Iris pigment epithelial cell (primary cell): ENCODE data around the gene PHC3.
"Not testable (repeated sequence)": the region's sequence is repeated elsewhere in the genome, so short reads cannot be mapped to it uniquely, and the experiment has no call there.

ENCODE experiments used
- DNase-seq: peaks from one replicate; pipeline ENCODE4 v3.0.0-alpha.2; 2011; ENCODE audit warnings: low read depth

PHC3 gene

DNA sequence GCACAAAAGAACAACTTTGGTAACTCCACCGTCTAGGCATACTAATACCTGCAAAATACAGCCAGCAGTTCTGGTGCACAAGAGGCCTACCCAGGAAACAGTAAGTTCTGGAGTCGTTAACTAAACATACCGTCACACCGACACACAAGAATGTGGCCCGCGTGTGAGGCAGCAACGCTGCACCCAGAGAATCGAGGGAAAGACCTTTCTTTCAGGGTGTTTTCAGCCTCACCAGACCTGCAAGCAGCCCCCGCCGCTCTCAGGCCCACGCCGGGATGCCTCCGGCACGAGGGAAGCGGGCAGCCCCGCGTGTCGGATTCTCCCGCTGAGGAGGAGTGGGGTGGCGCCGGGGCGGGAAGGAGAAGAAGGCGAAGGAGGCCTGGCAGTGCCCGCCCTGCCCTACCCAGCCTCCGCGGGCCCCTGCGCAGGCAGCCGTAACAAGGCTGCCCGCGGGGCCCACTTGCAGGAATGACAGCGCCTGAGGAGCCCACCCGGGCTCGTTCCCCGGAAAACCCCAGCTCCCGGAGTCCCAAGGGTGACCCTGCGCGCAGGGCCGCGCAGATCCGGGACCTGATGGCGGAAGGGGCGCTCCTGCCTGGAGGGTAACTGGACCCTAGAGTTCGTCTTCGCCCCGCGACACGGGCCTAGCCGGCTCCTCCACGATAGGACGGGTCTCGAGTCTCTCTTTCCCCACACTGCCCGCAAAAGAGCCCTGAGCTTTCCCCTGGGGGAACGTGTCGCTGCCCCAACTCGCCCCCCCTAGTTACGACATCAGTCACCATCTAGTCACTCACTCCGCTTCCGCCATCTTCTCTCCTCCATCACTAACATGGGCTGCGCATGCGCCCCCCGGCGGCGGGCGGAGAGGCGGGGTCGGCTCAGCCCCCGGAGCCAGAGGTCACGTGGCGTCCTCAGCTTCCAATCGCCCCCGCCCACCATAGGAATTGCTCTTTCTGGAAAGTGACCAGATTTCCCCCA, at the start of gene PHC3:
Gene PHC3, minus strand, starts transcription at position 826 of the 978 bp plus-strand sequence. Its CDS starts 18 bp downstream, at position 808.
- DNase-seq = peak; percentile 87

DNA sequence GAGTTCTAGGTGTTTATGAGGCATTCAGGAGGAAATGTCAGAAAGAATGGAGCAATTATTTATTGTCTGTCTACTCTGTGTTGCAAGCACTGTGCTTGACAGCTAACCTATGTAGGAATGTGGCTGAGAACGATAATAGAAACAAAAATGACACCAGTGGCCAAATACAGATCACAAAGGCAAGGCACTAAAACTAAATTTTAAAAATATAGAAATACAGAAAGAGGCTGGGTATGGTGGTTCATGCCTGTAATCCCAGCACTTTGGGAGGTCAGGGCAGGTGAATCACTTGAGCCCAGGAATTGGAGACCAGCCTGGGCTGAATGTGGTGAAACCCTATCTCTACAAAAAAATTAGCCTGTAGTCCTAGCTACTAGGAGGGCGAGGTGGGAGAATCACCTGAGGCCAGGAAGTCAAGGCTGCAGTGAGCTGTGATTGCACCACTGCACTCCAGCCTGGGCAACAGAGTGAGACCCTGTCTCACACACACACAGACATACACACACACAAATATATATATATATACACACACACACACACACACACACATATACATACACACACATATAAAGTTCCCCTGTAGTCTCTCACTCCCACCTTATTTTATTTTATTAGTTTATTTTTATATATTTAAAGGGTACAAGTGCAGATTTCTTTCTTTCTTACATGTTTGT, 46.7 kb upstream of the PHC3 start:
- DNase-seq = peak; percentile 63

DNA sequence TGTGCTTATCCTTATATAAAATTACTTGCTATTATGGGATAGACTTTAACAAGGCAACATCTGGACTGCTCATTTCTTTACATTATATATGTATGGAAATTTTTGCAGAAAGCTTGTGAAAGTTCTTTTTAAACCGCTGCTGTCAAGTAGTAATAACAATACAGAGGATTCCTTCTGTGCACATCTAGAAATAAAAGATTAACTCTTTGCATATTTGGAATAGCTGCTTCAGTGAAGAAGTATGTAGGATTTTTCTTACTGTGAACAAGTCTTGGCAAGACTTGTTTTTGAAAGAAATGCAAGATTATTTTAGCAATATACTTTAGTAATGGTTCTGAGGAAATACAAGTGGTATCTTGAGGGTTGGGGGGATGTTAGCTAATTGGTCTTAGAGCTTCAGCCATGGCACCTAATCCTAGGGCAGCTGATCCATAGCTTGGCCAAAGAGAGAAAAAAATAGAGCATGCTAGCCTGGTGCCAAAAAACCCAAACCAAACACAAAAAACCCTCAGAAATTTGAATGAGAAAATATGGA, 45.0 kb upstream of the PHC3 start:
- DNase-seq = peak; percentile 64

DNA sequence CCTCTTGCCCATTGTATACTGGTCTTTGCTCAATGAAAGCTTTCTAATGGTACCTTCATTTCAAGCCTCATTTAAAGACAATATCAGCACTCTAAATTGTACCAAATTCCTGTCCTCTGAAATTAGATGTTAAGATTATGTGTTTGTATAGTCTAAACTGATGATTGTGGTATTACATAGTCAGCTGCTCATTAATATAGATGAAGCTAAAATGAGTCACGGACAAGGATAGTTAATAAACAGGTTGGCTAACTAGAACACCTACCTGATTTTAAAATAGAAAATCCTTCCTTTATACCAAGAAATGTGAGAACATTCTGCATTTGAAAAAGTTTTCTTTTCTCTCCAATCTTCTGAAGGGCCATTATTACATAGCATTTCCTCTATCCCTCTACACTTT, 43.6 kb upstream of the PHC3 start:
- DNase-seq = no peak

GRCh38 chr3:170222647-170223541, 41.4 kb upstream of the PHC3 start:
- peak; percentile 45 for DNase-seq

DNA sequence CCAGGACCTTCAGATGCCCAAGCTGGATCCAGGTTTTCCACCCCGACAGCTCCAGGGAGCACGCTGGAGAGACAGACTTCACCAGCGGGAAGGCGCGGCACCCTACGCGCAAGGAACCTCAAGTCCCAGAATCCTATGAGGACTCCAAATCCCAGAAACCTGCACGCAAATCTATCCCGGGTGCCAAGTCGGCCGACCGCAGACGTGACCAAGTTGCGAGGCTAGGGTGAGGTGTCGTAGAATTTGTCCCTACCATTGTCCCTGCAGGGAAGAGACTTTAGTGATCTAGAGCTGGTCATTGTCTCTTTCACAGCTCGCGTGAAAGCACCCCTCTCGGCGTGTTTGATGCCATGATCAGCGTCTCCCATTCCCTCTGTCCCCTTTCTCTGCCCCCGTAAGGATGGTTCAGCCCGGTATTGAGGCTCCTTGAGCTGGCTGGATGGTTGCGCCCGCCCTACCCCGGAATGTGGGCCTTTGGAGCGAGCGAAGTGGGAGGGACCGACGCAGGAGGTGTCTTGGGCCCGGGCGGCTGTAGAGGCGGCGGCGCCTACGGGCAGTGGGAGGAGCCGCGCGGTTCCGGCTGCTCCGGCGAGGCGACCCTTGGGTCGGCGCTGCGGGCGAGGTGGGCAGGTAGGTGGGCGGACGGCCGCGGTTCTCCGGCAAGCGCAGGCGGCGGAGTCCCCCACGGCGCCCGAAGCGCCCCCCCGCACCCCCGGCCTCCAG, 40.6 kb upstream of the PHC3 start, which contains the start of gene PRKCI:
Gene PRKCI, plus strand, starts transcription at position 501 of the 723 bp plus-strand sequence. CDS start 246 bp downstream, outside the sequence.
- peak; percentile 98 for DNase-seq

DNA sequence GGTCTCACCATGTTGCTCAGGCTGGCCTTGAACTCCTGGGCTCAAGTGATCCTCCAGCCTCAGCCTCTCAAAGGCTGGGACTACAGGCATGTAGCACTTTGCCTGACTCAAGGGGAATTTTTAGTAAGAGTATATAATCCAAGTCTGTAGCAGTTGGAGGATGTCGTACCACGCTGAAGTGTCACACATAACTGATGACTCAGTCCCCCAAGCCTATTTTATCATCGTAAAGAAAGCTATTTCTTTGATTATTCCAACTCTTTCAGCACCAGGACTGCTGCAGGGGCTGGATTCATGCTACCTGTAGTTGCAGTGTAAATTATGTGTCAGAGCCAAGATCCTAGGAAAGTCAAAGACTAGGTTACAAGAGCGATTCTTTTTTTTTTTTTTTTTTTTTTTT, 39.3 kb upstream of the PHC3 start:
- no peak for DNase-seq

GRCh38 chr3:170219850-170220249, 38.3 kb upstream of the PHC3 start:
- DNase-seq = no peak

DNA sequence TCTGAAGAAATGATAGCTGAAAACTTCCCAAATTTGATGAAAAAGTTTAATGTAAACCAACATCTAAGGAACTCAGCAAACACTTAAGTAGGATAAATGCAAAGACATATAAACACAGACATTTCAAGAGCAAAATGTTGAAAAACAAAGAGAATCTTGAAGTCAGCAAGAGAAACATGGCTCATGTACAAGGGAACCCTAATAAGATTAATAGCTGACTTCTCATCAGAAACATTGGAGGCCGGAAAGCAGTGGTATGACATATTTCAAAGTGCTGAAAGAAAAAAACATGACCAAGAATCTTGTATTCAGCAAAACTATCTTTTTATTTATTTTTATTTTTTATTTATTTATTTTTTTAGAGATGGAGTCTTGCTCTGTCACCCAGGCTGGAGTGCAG, 30.1 kb upstream of the PHC3 start:
- DNase-seq = no peak

GRCh38 chr3:170207717-170208116, 26.2 kb upstream of the PHC3 start:
- peak; percentile 49 for DNase-seq

- DNase-seq = not testable (repeated sequence)
These were observed 24.7 kb upstream of the PHC3 start for GRCh38 chr3:170206164-170206762.

DNA sequence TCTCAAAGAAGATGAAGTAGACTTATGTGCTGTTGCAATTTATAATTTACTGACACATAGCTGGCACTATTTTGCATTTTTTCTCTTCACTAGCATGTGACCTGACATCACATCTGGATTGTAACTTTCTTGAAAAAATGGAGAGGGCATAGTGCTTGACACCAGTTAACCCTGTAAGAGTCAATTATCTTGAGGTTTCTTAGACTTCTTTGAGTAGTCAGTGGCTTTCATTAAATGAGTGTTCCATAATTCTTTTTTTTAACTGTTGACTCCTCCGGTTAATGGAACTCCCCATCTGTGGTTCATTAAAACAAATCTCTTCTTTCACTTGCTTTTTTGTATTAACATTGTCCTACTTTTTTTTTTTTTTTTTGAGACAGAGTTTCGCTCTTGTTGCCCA, 23.8 kb upstream of the PHC3 start:
- no peak for DNase-seq

- no peak for DNase-seq
These were observed 23.0 kb upstream of the PHC3 start for GRCh38 chr3:170204509-170204908.

- no peak for DNase-seq
These were observed 22.5 kb upstream of the PHC3 start for GRCh38 chr3:170204023-170204472.

GRCh38 chr3:170203457-170203856, 21.9 kb upstream of the PHC3 start:
- DNase-seq = no peak

GRCh38 chr3:170201527-170201926, 20.0 kb upstream of the PHC3 start:
- no peak for DNase-seq

DNA sequence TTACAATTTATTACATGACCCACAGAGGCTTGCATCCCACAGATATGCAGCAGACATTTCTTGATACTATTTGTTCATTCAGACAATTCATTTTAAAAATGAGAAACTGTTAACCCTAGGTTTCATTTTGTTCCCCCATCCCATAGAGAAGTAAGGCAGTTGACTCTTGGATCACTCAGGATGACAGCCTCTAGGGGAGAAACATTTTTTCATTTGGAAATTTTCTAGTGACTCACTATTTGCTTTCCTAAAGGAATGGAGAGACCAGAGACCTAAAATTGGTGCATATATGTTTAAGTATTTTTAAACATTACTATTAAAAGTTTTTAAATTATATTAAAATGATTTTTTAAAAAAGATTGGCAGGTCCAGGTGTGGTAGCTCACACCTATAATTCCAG, 19.5 kb upstream of the PHC3 start:
- DNase-seq = no peak

GRCh38 chr3:170196833-170197232, 15.3 kb upstream of the PHC3 start:
- DNase-seq = peak; percentile 22

GRCh38 chr3:170195759-170196158, 14.2 kb upstream of the PHC3 start:
- not testable (repeated sequence) for DNase-seq
